Adrenal gland (tissue), 5 donors: Measurements from ENCODE around the gene DDC.

ENCODE experiments used
- POLR2A ChIP-seq, 2 donors: fragments of 450-650 bp; IDR thresholded peaks; one replicate each; pipeline ENCODE4 v1.6.1; 2017; ENCODE audit warnings: antibody characterized with exemption in 2 of 2, mild to moderate bottlenecking in 2 of 2, moderate library complexity in 1 of 2
- TF ChIP-seq, protein P1 (sequence below), 6 experiments: fragments of 450-650 bp in 4 of 6; fragments of 200-600 bp in 2 of 6; sonication (generic) in 1 of 6; IDR thresholded peaks; 1 replicate in 5 of 6; 2 replicates in 1 of 6; pipeline versions ENCODE4 v1.5.1 to v1.8.0; 2016 to 2021; ENCODE audit warnings: antibody characterized with exemption in 6 of 6, mild to moderate bottlenecking in 2 of 6, moderate library complexity in 1 of 6
- donor health status: DM: no; HTN: no; CAD: no.

DNA sequence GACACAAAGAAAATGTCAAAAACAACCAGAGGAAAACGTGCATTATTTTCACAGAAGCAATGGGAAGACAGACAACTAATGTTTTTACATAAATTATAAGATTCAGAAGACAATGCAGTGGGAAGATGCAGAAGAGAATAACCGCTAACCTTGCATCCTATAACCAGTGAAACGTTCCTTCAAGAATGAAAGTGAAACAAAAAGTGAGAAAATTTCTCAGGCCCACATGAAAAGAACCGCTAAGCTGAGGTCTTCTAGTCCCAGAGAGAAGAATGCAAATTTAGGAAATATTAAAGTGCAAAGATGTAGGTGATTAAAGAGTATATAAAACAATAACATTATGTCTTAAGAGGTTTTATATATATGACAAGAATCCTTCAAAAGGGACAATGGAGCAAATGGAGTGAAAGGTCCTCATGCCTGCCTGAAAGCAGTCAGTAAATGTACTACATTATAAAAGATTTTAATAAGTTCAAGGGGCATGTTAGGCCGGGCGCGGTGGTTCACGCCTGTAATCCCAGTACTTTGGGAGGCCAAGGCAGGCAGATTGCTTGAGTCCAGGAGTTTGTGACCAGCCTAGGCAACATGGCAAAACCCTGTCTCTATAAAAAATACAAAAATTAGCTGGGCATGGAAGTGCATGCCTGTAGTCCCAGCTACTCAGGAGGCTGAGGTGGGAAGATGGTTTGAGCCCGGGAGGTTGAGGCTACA is 43.1 kb upstream of the DDC start:
- TF ChIP-seq, protein P1, sequence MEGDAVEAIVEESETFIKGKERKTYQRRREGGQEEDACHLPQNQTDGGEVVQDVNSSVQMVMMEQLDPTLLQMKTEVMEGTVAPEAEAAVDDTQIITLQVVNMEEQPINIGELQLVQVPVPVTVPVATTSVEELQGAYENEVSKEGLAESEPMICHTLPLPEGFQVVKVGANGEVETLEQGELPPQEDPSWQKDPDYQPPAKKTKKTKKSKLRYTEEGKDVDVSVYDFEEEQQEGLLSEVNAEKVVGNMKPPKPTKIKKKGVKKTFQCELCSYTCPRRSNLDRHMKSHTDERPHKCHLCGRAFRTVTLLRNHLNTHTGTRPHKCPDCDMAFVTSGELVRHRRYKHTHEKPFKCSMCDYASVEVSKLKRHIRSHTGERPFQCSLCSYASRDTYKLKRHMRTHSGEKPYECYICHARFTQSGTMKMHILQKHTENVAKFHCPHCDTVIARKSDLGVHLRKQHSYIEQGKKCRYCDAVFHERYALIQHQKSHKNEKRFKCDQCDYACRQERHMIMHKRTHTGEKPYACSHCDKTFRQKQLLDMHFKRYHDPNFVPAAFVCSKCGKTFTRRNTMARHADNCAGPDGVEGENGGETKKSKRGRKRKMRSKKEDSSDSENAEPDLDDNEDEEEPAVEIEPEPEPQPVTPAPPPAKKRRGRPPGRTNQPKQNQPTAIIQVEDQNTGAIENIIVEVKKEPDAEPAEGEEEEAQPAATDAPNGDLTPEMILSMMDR (IDR thresholded peaks at IDR 0.05), result no peak
- TF ChIP-seq POLR2A (IDR thresholded peaks at IDR 0.05), result no peak
